LoVo (cell line): Measurements from ENCODE around the gene RPL32.
A peak's percentile ranks its signal among the peaks of the same experiment; 100 is the strongest.
"Not testable (repeated sequence)": the region's sequence is repeated elsewhere in the genome, so short reads cannot be mapped to it uniquely, and the experiment has no call there.

ENCODE experiments used
- DNase-seq: peaks from one replicate; pipeline ENCODE4 v3.0.0-alpha.2; 2016; ENCODE audit warnings: low spot score

RPL32 gene

GRCh38 chr3:12841149-12841969 is at the start of gene RPL32:
Gene RPL32 (minus strand): TSS chr3:12841565. CDS start chr3:12840237, 1,328 bp downstream.
- peak; percentile 96 for DNase-seq

- DNase-seq: no peak
These were observed 49.4 kb upstream of the RPL32 start for GRCh38 chr3:12890610-12891390.

- DNase-seq: no peak
These were observed 45.4 kb upstream of the RPL32 start for GRCh38 chr3:12886736-12887135.

GRCh38 chr3:12886106-12886679 is 44.8 kb upstream of the RPL32 start:
- DNase-seq: no peak

- DNase-seq: no peak
These were observed 44.2 kb upstream of the RPL32 start for GRCh38 chr3:12885583-12885930.

GRCh38 chr3:12884790-12885582 is 43.6 kb upstream of the RPL32 start:
- no peak for DNase-seq

GRCh38 chr3:12884186-12884680 is 42.9 kb upstream of the RPL32 start:
- no peak for DNase-seq

- no peak for DNase-seq
These were observed 41.3 kb upstream of the RPL32 start for GRCh38 chr3:12882336-12883310.

- not testable (repeated sequence) for DNase-seq
These were observed 40.5 kb upstream of the RPL32 start for GRCh38 chr3:12881858-12882257.

- DNase-seq: no peak
These were observed 37.9 kb upstream of the RPL32 start for GRCh38 chr3:12879191-12879815.

GRCh38 chr3:12878758-12879157 is 37.4 kb upstream of the RPL32 start:
- not testable (repeated sequence) for DNase-seq

- DNase-seq: no peak
These were observed 36.8 kb upstream of the RPL32 start for GRCh38 chr3:12878141-12878574.

GRCh38 chr3:12877040-12877439 is 35.7 kb upstream of the RPL32 start:
- no peak for DNase-seq

- DNase-seq: no peak
These were observed 34.8 kb upstream of the RPL32 start for GRCh38 chr3:12875857-12876836.

- DNase-seq: no peak
These were observed 30.1 kb upstream of the RPL32 start for GRCh38 chr3:12871404-12871983.

- DNase-seq: no peak
These were observed 29.6 kb upstream of the RPL32 start for GRCh38 chr3:12870942-12871341.

- DNase-seq: no peak
These were observed 27.8 kb upstream of the RPL32 start for GRCh38 chr3:12869035-12869621.
